Thoracic aorta (tissue), 2 donors: ENCODE results near the gene CD79A. TPM values are rescaled to one million over a fixed set of nuclear protein-coding genes. Genes with fewer than 3 reads are reported as not detected.

Experiments used
- ATAC-seq: fragments of 150-250 bp; one replicate; pipeline ENCODE4 v1.8.0; 2017; ENCODE audit warnings: low read depth; ENCODE audit not compliant: insufficient number of reproducible peaks, low FRiP score
- DNase-seq: peaks from one replicate; pipeline ENCODE4 v3.0.0-alpha.2; 2020; ENCODE audit warnings: low spot score
- H3K27ac ChIP-seq, 2 donors: fragments of 200-600 bp; sonication (generic); 1 replicate in 1 of 2; 2 replicates in 1 of 2; pipeline ENCODE4 v1.5.1; 2016; ENCODE audit warnings: mild to moderate bottlenecking in 2 of 2, moderate library complexity in 2 of 2
- H3K27me3 ChIP-seq: fragments of 200-600 bp; sonication (generic); replicated peaks from 2 replicates; pipeline ENCODE4 v1.6.0; 2016; ENCODE audit warnings: mild to moderate bottlenecking; ENCODE audit not compliant: insufficient read depth
- H3K36me3 ChIP-seq: fragments of 200-600 bp; sonication (generic); one replicate; pipeline ENCODE4 v1.5.1; 2016
- H3K4me1 ChIP-seq, 2 donors: fragments of 200-600 bp; sonication (generic); 1 replicate in 1 of 2; 2 replicates in 1 of 2; pipeline versions ENCODE4 v1.5.1 to v1.6.0; 2016; ENCODE audit warnings: low read depth in 2 of 2, mild to moderate bottlenecking in 1 of 2; ENCODE audit not compliant: control insufficient read depth in 1 of 2
- H3K4me3 ChIP-seq: fragments of 200-600 bp; sonication (generic); 2 replicates; pipeline ENCODE4 v1.5.1; 2016; ENCODE audit warnings: mild to moderate bottlenecking
- H3K9me3 ChIP-seq: fragments of 200-600 bp; sonication (generic); 2 replicates; pipeline ENCODE4 v1.5.1; 2016
- total RNA-seq, 2 donors: library from RNA; depleted of rRNA; stranded (reverse); fragments of >200 nt; gene quantifications; one replicate each; pipeline versions ENCODE4 v1.1.0 to v1.2.3, GENCODE V29; 2016
- TF ChIP-seq, protein P1 (sequence below): fragments of 200-600 bp; sonication (generic); IDR thresholded peaks from one replicate; pipeline ENCODE4 v1.5.1; 2019; ENCODE audit warnings: antibody characterized with exemption

The CD79A gene
- total RNA-seq, result not detected

DNA sequence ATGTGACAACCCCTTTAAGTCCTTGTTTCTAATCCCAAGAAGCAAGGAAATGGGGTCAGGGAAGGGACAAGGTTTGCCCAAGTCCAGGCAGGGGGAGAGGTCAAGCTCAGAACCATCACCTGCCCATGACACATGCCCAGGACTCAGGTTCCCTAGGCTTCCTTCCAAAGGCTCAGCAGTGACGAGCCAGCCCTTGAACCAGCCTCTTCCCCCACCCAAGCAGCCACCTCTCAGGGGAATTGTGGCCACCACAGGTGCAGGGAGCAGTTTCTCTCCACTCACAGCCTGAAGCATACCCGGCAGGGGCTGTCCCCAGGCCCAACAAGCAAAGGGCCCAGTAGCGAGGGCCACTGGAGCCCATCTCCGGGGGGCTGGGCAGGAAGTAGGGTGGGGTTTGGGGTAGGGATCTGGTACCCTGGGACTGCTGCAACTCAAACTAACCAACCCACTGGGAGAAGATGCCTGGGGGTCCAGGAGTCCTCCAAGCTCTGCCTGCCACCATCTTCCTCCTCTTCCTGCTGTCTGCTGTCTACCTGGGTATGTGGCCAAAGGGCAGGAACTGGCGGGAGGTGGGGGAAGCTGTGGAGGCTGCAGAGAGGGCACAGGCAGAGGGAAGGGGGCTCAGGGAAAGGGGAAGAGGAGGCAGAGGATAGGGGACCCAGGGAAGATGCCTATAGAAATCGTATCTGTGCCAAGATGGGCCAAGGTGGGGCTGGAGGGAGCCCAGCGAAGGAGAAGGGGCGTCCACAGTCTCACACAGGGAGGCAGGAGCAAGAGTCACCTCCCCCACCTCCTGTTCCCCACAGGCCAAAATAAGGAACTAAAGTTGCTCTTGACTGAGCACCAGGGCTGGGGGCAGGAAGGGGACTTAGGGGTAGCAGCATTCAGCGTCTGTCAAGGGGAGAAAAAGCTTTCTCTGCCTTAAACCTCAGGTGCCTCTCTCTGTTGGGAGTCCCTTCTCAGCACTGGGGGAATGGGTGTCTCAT lies at the start of gene CD79A:
CD79A (plus strand) TSS at position 433 of the 986 bp plus-strand sequence; CDS start at position 459, 26 bp downstream.
- Histone ChIP-seq H3K27ac (no peak within 1 kb of the TSS), H3K4me1 (no peaks in the 10 kb centered on the region), H3K9me3 (no peaks in the 10 kb centered on the region), H3K4me3 (no peak within 1 kb of the TSS), H3K36me3 (peaks cover 3% of the 10 kb centered on the region), H3K27me3 (no peaks in the 10 kb centered on the region)
- DNase-seq (no peak), ATAC-seq (no peak)
- TF ChIP-seq, protein P1, sequence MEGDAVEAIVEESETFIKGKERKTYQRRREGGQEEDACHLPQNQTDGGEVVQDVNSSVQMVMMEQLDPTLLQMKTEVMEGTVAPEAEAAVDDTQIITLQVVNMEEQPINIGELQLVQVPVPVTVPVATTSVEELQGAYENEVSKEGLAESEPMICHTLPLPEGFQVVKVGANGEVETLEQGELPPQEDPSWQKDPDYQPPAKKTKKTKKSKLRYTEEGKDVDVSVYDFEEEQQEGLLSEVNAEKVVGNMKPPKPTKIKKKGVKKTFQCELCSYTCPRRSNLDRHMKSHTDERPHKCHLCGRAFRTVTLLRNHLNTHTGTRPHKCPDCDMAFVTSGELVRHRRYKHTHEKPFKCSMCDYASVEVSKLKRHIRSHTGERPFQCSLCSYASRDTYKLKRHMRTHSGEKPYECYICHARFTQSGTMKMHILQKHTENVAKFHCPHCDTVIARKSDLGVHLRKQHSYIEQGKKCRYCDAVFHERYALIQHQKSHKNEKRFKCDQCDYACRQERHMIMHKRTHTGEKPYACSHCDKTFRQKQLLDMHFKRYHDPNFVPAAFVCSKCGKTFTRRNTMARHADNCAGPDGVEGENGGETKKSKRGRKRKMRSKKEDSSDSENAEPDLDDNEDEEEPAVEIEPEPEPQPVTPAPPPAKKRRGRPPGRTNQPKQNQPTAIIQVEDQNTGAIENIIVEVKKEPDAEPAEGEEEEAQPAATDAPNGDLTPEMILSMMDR, result no peak

DNA sequence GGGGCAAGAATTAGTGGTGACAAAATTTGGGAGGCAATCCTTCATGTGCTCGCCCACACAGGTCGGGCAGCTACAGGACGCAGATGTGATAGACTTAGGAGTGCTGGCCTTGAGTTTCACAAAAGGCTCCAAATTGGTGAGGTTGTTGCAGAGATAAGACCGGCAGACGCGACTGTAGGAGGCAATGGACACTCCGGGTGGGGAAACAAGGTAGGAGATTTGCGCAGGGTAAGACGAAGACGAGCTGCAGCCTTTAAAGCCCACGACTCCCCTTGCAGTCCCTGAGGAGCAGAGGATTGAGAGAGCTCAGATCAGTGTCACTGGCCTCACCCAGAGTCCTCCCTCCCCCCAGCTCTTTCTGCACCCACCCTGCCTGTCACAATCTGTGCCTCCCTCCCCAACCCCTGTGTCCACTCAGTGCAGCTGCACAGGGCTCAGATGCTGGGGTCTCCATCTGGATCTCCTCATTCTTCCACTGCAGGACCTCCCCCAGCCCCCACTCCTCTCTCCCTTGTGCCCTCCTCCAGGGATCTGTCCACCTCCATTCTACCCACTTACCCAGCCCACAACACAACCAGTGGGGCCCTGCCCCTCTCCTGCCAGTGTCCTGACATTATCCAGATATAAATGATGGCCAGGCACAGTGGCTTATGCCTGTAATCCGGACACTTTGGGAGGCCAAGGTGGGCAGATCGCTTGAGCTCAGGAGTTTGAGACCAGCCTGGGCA lies 38.9 kb upstream of the CD79A start:
- TF ChIP-seq, protein P1, result no peak
- DNase-seq, result no peak
- H3K9me3 ChIP-seq, result no peaks in the 10 kb centered on the region
- no peaks in the 10 kb centered on the region for H3K4me1 ChIP-seq
- H3K36me3 ChIP-seq, result no peaks in the 10 kb centered on the region
- ATAC-seq, result no peak
- H3K4me3 ChIP-seq, result no peak overlapping the region
- H3K27me3 ChIP-seq, result no peaks in the 10 kb centered on the region
- H3K27ac ChIP-seq, result no peak overlapping the region

DNA sequence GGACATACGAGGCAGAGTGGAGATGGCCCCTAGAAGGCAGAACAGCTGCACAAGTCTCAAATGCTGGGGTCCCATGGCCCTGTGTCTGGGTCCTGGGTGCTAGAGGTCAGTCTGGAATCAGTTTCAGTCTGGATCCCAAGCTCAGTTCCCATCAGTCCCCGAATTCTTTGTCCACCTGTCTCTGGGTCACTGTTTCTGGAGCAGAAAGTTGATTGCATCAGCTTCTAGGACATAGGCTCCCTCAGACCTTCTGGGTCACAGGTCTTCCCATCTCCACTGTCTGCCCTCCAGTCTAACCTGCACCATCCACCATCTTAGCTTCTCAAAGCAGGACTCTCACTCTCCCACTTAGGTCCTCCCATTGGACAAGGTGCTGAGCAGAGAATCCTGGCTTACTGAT lies 37.9 kb upstream of the CD79A start:
- no peaks in the 10 kb centered on the region for H3K36me3 ChIP-seq
- no peaks in the 10 kb centered on the region for H3K9me3 ChIP-seq
- no peak overlapping the region for H3K27ac ChIP-seq
- no peak overlapping the region for H3K4me3 ChIP-seq
- H3K27me3 ChIP-seq, result no peaks in the 10 kb centered on the region
- ATAC-seq (no peak), DNase-seq (no peak)
- H3K4me1 ChIP-seq, result no peaks in the 10 kb centered on the region
- TF ChIP-seq, protein P1, result no peak

DNA sequence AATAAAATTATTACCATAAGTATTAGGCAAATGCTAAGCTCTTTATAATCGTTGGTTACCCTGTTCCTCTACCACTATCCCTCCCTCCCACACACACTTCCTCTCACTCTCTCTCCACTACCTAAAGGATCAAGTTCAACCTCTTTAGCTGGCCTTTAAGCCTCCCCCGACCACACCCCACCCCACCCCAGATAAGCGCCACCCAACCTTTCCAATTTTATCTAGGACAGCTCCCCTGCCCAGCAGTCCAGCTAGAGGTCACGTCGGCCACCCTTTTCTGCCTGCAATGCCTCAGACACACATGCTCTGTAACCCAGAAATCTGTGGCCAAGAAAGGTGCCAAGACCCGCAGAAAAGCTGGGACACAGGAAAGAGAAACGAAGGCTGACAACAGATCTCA lies 33.7 kb upstream of the CD79A start:
- no peak for DNase-seq
- H3K9me3 ChIP-seq, result no peaks in the 10 kb centered on the region
- H3K27ac ChIP-seq, result no peak overlapping the region
- no peaks in the 10 kb centered on the region for H3K4me1 ChIP-seq
- TF ChIP-seq, protein P1, result no peak
- ATAC-seq, result no peak
- no peak overlapping the region for H3K4me3 ChIP-seq
- no peaks in the 10 kb centered on the region for H3K27me3 ChIP-seq
- no peaks in the 10 kb centered on the region for H3K36me3 ChIP-seq

DNA sequence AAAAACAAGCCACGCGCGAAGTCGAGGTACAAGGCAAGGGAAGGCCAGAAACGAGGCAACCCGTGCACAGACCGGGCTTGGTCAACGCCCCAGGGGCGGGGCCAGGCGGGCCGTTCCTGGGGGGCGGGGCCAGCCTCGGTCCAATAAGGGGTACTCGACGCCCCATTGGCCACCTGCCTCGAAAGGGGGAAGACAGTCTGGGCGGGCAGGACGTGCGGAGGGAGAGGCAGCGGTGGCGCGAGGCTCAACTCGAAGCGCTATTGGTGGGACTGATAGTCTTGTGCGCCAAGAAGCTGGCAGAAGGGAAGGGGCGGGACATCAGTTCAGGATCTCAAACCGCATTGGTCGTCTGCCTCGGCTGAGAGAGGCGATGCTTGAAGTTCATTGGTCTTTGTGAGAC lies 32.5 kb upstream of the CD79A start, which contains the start of gene LYPD4:
LYPD4 (minus strand) TSS at position 83 of the 400 bp plus-strand sequence. CDS start 5,398 bp downstream, outside the sequence.
- no peak within 1 kb of the TSS for H3K4me3 ChIP-seq
- H3K4me1 ChIP-seq, result no peaks in the 10 kb centered on the region
- DNase-seq (no peak), ATAC-seq (no peak)
- H3K36me3 ChIP-seq, result no peaks in the 10 kb centered on the region
- no peaks in the 10 kb centered on the region for H3K27me3 ChIP-seq
- H3K9me3 ChIP-seq, result no peaks in the 10 kb centered on the region
- no peak within 1 kb of the TSS for H3K27ac ChIP-seq
- TF ChIP-seq, protein P1, result no peak
